HG03575 (cell line): ENCODE measurements around the gene CDH6.

Experiments used
- ATAC-seq: cut with Tn5 transposase; IDR thresholded peaks from one replicate; pipeline ENCODE4 v1.9.1; 2021; ENCODE audit not compliant: unreplicated experiment, insufficient number of reproducible peaks, low FRiP score; ENCODE audit errors: extremely low read depth

The CDH6 gene

DNA sequence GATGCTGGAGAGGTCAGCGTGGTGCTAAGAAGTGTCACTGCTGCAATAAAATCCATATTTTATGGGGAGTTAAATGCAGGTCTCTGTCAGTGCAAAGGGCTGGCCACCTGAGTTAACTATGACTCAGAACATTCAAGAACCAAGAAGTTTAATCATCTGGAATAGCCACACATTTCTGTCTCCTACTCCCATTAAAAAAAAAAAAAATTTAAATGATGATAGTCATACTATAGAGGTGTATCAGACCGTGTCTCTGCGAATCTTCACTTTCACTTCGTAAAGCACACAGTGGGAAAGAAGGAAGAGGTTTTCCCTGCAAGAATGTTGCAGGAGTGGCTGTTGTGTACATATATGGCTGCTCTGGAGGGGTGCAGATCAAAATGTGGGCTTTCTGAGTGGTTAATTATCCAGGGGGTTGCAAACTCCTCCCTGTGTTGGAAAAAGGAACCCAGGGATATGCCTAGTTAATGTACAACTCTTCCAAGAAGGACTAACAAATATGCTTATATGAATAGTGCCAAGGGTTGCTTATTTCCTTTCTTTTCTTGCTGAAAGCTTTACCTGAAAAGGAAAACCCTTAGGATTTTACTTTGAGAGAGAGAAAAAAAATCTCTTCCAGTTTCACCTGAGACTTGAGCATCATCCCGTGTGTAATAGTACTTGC, 1.5 kb downstream of the CDH6 start:
- no peak for ATAC-seq

- no peak for ATAC-seq
These were observed 2.8 kb downstream of the CDH6 start for GRCh38 chr5:31196309-31196708.

- ATAC-seq = no peak
These were observed 3.7 kb downstream of the CDH6 start for GRCh38 chr5:31197183-31197582.

DNA sequence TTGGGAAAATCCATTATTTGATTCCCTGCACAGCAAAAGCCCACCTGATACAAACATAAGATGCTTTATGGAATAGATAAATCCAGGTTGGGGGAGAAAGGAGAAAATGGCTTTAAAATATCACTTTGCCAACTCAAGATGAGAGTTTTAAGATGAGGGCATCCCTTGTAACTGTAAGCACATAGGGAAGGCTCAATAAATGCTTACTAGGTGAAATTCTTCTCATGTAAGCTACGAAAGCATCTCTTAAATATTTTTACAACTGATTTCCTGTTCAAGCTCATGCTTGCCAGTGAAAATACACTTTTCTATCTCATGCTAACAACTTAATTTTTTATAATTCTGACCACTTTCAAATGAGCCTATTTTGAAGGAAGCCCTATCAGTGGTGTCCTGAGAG, 11.5 kb downstream of the CDH6 start:
- ATAC-seq = no peak

DNA sequence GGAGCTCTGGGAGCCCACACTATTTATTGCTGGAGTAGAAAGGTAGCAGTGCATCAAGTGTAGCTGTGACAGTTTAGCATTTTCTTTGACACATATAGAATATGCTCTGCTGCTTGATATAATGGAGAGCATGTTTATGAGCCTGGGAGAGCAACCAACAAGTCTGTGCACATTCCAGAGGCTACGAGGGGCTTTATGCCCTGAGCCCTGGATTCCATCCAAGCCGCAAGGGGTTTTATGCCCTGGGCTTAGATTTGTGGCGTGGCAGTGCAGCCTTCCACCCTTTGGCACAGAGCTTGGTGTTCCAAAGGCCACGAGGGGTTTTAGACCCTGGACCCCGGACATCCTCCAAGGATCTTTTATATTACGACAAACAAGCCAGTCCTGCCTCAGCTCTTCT, 14.6 kb downstream of the CDH6 start:
- no peak for ATAC-seq

- no peak for ATAC-seq
These were observed 15.8 kb downstream of the CDH6 start for GRCh38 chr5:31209334-31209733.

DNA sequence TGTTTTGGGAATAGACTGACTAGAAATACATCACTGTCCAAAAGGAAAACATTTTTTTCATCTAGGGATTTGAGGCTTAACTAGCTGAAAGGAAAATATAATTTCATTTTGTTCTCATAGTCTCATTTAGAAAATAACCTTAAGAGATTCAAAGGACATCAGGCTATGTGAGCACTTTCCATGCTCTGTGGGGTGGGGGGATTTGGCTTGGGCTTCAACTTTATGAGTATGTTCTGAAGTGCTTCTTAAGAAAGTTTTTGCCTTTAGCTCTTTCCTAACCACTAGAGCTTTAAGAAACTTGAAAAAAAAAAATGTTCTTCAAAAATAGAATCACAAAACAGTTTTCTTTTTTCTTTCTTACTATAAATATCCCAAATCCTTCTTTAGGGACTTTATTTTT, 17.6 kb downstream of the CDH6 start:
- ATAC-seq = no peak

GRCh38 chr5:31213257-31213656, 19.8 kb downstream of the CDH6 start:
- no peak for ATAC-seq

DNA sequence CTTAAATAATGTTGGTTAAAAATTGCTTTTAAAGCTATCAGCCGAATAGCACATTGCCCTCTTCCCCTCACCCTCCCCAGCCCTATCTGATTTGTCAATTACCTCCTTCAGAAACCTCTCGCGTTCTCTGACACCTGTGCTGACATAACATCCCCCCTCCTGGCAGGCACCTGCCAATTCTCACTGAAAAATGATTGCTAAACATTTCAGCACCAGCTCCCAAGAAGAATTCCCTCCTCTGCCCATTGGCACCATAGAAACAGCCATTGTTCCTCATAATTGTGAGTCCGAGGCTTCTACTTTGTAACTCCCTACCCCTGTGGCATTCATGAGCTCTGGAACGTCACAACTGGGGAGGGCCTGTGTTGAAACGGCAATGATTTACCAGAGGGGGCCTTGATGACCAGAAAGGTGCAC, 20.2 kb downstream of the CDH6 start:
- no peak for ATAC-seq

- ATAC-seq = no peak
These were observed 20.7 kb downstream of the CDH6 start for GRCh38 chr5:31214229-31214628.

DNA sequence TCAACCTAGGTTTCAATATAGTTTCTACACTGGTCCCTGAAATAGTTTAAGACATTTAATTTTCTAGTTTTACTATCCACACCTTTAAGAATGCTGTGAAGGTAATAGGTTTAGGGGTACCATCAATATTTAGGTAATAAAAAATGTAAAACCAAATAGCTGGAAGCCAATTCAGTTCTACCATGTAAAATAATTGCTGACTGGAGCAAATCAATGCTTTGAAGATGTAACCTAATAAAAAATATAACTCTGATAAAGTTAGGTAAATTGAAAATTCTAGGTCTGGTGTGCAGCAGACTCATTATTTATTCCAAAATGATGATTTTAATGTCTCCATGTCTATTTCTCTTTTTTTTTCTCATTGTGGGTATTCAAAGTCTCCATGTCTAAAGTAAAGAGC, 21.8 kb downstream of the CDH6 start:
- ATAC-seq = no peak

DNA sequence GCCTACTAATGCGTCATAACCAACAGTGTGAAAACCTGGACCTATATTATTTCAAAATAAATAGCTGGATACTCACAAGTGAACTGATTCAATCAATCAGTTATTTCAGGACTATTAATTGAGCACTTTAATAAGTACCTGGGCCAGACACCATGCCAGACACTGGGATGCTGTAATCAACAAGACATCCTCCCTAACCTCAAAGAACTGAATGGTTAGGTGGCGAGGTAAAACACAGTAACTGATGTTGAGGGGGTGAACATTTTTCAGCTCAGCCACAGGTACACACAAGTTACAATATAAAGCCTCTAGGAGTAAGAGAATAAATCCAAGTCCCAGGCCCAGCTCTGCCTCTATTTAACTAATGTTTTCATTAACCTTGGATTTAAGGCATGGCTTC, 24.0 kb downstream of the CDH6 start:
- no peak for ATAC-seq

GRCh38 chr5:31218978-31219377, 25.5 kb downstream of the CDH6 start:
- no peak for ATAC-seq

GRCh38 chr5:31221001-31221400, 27.5 kb downstream of the CDH6 start:
- ATAC-seq = no peak

DNA sequence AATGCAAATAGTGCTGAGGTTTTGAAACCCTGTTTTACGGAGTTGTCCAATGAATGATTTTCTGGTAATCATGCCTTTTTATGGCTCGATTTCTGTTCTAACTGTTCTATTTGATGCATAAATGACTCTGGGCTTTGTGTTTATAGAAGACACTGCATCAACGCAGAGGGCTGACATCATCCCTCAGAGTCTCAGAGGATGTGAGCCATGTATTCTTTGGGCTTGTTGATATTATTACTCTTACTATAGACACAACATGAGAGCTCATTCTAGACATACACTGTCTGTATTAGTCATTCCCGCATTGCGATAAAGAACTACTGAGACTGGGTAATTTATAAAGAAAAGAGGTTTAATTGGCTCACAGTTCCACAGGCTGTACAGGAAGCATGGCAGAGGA, 31.6 kb downstream of the CDH6 start:
- no peak for ATAC-seq

DNA sequence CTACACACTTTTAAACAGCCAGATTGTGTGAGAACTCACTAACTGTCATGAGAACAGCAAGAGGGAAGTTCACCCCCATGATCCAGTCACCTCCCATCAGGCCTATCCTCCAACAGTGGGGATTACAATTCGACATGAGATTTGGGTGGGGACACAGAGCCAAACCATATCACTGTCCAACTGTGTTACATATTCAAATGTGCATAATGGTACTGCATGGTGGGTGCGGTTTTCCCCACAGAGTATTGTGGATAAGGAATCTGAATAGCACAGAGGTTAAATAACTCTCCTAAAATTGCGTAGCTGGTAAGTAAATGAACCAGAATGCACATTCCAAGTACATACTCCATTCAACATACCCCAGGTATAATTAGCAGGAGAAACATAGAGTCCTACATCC, 32.1 kb downstream of the CDH6 start:
- no peak for ATAC-seq

GRCh38 chr5:31226651-31227050, 33.2 kb downstream of the CDH6 start:
- no peak for ATAC-seq

- ATAC-seq = no peak
These were observed 35.8 kb downstream of the CDH6 start for GRCh38 chr5:31229266-31229665.

DNA sequence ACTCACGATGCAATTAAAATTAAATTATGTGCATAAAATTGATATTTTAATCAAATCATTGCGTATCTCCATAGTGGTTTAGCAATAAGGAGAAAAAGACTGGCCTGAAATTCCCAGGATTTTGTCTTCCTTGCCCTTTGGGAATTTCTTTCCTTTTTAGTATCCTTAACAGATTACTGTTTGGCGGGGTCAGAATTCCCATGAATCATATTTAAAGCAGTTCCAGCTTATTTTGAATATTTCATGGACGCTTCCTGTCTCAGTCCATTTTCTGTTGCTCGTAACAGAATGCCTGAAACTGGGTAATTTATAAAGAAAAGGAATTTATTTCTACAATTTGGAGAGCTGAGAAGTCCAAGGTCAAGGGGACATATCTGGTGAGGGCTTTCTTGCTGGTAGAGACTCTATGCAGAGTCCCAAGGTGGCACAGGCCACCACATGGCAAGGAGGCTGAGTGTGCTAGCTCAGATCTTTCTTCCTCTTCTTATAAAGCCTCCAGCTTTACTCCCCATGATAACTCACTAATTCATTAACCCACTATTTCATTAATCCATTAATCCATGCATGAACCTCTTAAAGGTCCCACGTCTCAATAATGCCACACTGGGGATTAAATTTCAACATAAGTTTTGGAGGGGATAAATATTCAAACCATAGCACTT, 37.8 kb downstream of the CDH6 start:
- ATAC-seq = no peak

DNA sequence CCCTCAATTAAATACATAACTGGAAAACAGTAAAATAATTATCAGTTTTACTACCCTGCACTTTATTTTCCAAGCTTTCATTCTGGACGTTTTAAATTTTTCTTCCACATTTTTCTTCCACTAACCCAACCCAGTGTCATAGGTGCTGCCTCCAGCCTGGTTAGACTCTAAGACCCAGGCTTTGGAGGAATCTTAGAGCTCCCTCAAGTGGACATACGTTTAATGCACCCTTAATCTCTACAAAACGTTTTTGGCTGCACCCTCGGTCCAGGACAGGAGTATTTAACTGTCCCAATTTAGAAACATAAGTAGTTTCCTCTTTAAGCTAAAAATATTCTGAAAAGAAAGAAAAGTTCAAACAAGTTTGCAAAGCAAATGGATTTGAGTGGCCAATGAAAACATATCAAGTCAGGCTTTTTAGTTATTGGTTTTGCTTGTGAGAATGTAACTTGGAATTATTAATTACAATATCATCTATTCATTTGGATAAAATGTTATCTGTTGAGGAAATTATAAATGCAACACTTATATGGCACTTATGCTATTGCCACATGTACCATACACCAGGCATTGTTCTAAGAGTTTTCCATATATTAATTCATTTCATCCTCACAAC, 38.9 kb downstream of the CDH6 start:
- ATAC-seq = no peak

GRCh38 chr5:31235381-31235780, 41.9 kb downstream of the CDH6 start:
- no peak for ATAC-seq
